Heart right ventricle (tissue), 16 donors: ENCODE measurements around the gene OR4D10. TPM values are rescaled to one million over a fixed set of nuclear protein-coding genes. Genes with fewer than 3 reads are reported as not detected.

Experiments
- ATAC-seq, 8 donors: fragments of 200-7000 bp; cut with Tn5 transposase; one replicate each; pipeline ENCODE4 v1.9.1; 2020; ENCODE audit warnings: mild to moderate bottlenecking in 8 of 8, moderate library complexity in 8 of 8, moderate number of reproducible peaks in 1 of 8
- DNase-seq, 2 donors: peaks; one replicate each; pipeline ENCODE4 v3.0.0-alpha.2; 2020
- H3K27ac ChIP-seq, 10 donors: fragments of 200-600 bp; sonication (generic) in 2 of 10; one replicate each; pipeline versions ENCODE4 v1.5.0 to v1.8.0; 2020 to 2022; ENCODE audit warnings: mild to moderate bottlenecking in 3 of 10
- H3K27me3 ChIP-seq, 7 donors: fragments of 200-600 bp; one replicate each; pipeline ENCODE4 v1.8.0; 2021 to 2022; ENCODE audit warnings: mild to moderate bottlenecking in 2 of 7
- H3K36me3 ChIP-seq, 9 donors: fragments of 200-600 bp; sonication (generic) in 1 of 9; one replicate each; pipeline versions ENCODE4 v1.5.0 to v1.8.0; 2020 to 2022; ENCODE audit warnings: mild to moderate bottlenecking in 2 of 9
- H3K4me1 ChIP-seq, 9 donors: fragments of 200-600 bp; sonication (generic) in 1 of 9; one replicate each; pipeline versions ENCODE4 v1.5.0 to v1.8.0; 2020 to 2022; ENCODE audit warnings: mild to moderate bottlenecking in 4 of 9
- H3K4me3 ChIP-seq, 10 donors: fragments of 200-600 bp; sonication (generic) in 2 of 10; one replicate each; pipeline versions ENCODE4 v1.5.0 to v1.8.0; 2020 to 2022; ENCODE audit warnings: mild to moderate bottlenecking in 7 of 10, moderate library complexity in 2 of 10
- H3K9me3 ChIP-seq, 11 donors: fragments of 200-600 bp in 10 of 11; sonication (generic) in 2 of 11; one replicate each; pipeline versions ENCODE4 v1.5.0 to v1.8.0; 2013 to 2022; ENCODE audit warnings: mild to moderate bottlenecking in 2 of 11, control low read depth in 1 of 11, moderate library complexity in 1 of 11
- WGBS, 2 donors: extraction: QIAGEN DNeasy Blood & Tissue Kit; methylation state at CpG; one replicate each; pipeline ENCODE4 v1.1.7; 2013; ENCODE audit warnings: inconsistent platforms in 1 of 2; 5-methylcytosine and 5-hydroxymethylcytosine counted together
- intact Hi-C, 10 donors: fragments of 100-400 bp; cut with DNase I; formaldehyde crosslinking; loops; one replicate each; pipeline versions ENCODE4 v1.11.1 to v1.14.2; 2022
- polyA plus RNA-seq, 2 donors: library from polyadenylated mRNA; stranded (reverse); fragments of 200-250 nt; gene quantifications; one replicate each; pipeline ENCODE4 v1.2.3, GENCODE V29; 2013
- total RNA-seq, 10 donors: library from RNA; stranded (reverse); fragmentation: NEBNext Ultra II Directional in 3 of 10; extraction: Animal tissue kit (Norgen Biotek cat#: 25700) in 3 of 10; gene quantifications; one replicate each; pipeline versions ENCODE4 v1.2.1 to v1.2.4, GENCODE V29; 2021 to 2023
- TF ChIP-seq, protein P1 (sequence below), 9 donors: fragments of 200-600 bp; sonication (generic) in 2 of 9; IDR thresholded peaks; one replicate each; pipeline versions ENCODE4 v1.5.0 to v1.8.0; 2021 to 2022; ENCODE audit warnings: antibody characterized with exemption in 9 of 9, mild to moderate bottlenecking in 5 of 9, moderate library complexity in 1 of 9
- donor health status: Arrhythmogenic right ventricular cardiomyopathy.
- donor health status: ischemic (EF 13 %, LVEDD 7.1; RV severe dilation, severe dysfunction).
- donor health status: healthy with polysubstance abuse.
- donor health status: DM: no; HTN: yes; CAD: no.
- donor health status: DM: no; HTN: no; CAD: no.
- donor health status: ischemic (EF 25% LVEDD 6.9; RV normal size, moderate dysfunction).
- donor health status: ischemic (EF 25% LVEDD 5.7; RV mildly dilated, moderate dysfunction).
- donor health status: healthy.
- donor health status: DM: yes; HTN: yes; CAD: no.
- donor health status: Ischemic cardiomyopathy.
- donor health status: ischemic (EF 35%, LVEDD 5.7; RV mildly dilated, moderate dysfunction).
- donor health status: nonischemic (EF 11% LVEDD 7.7; RV severe dilation, severe dysfunction).
- donor health status: DM: yes; HTN: yes; CAD: no.
- donor health status: PGD.
- donor health status: ischemic (EF 29% LVEDD 5.4; RV normal size, mild dysfunction).
- donor health status: nonischemic (EF 23%, LVEDD 6.1; RV moderate dilation, normal function).

Gene OR4D10
- total and polyA plus RNA-seq, 12 donors = not detected

DNA sequence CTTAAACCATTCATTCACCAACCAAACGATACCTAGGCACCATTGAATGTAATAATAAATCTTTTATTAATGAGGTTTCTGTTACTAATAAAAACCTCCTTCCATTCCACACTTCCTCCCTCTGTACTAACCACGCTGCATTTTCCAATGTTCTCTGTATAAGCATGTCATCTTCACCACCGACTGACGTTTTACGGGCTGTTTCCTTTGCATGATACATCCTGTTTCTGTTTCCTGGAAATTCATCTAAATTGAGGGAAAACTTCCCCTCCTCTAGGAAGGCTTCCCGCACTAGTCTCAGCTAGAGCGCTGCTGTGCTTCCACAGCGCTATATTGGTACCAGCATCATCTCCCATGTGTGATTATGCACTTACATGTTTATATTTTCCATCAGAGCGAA lies 2.1 kb downstream of the OR4D10 start:
- no peak for ATAC-seq
- WGBS, 2 donors = 55 to 58% methylated on average over 9 of the region's 9 CpGs

DNA sequence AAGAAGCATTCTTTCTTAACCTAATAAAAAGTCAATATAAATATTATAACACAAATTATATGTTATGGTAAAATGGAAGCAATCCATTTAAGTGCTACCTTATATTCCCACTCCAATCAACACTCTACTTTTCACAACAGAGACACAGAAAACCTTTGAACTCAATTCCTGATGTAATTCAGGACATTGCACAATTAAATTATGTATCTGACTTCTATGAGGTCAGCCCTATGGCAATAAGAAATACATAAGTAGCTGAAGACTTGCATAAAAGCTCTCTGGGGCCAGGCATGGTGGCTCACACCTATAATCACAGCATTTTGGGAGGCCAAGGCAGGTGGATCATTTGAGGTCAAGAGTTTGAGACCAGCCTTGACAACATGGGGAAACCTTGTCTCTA lies 6.8 kb downstream of the OR4D10 start:
- DNase-seq = no peak
- no peak for ATAC-seq

More for the DNA sequence above, 2.1 kb downstream of the OR4D10 start:
- Histone ChIP-seq H3K4me3 (no peak overlapping the region), H3K27ac (no peak overlapping the region), H3K9me3 (no peaks in the 10 kb centered on the region), H3K4me1 (no peaks in the 10 kb centered on the region), H3K27me3 (no peaks in the 10 kb centered on the region), H3K36me3 (no peaks in the 10 kb centered on the region)
- TF ChIP-seq, protein P1, sequence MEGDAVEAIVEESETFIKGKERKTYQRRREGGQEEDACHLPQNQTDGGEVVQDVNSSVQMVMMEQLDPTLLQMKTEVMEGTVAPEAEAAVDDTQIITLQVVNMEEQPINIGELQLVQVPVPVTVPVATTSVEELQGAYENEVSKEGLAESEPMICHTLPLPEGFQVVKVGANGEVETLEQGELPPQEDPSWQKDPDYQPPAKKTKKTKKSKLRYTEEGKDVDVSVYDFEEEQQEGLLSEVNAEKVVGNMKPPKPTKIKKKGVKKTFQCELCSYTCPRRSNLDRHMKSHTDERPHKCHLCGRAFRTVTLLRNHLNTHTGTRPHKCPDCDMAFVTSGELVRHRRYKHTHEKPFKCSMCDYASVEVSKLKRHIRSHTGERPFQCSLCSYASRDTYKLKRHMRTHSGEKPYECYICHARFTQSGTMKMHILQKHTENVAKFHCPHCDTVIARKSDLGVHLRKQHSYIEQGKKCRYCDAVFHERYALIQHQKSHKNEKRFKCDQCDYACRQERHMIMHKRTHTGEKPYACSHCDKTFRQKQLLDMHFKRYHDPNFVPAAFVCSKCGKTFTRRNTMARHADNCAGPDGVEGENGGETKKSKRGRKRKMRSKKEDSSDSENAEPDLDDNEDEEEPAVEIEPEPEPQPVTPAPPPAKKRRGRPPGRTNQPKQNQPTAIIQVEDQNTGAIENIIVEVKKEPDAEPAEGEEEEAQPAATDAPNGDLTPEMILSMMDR (IDR thresholded peaks at IDR 0.05) = no peak
- intact Hi-C loops = no loop called here
- DNase-seq = no peak

GRCh38 chr11:59480359-59480758 lies 7.2 kb downstream of the OR4D10 start:
- no peaks in the 10 kb centered on the region for H3K27me3 ChIP-seq
- TF ChIP-seq, protein P1 (IDR thresholded peaks at IDR 0.05) = no peak
- H3K4me3 ChIP-seq = no peak overlapping the region
- H3K36me3 ChIP-seq = no peaks in the 10 kb centered on the region
- no peaks in the 10 kb centered on the region for H3K9me3 ChIP-seq
- no peak for DNase-seq
- H3K4me1 ChIP-seq = no peaks in the 10 kb centered on the region
- H3K27ac ChIP-seq = no peak overlapping the region
- intact Hi-C loops = no loop called here
- 83% methylated on average over 3 of the region's 3 CpGs for WGBS, 2 donors
- ATAC-seq = no peak

More for the DNA sequence above, 6.8 kb downstream of the OR4D10 start:
- no peaks in the 10 kb centered on the region for H3K27me3 ChIP-seq
- H3K4me3 ChIP-seq = no peak overlapping the region
- TF ChIP-seq, protein P1 (IDR thresholded peaks at IDR 0.05) = no peak
- no peak overlapping the region for H3K27ac ChIP-seq
- intact Hi-C loops = no loop called here
- H3K9me3 ChIP-seq = no peaks in the 10 kb centered on the region
- no peaks in the 10 kb centered on the region for H3K36me3 ChIP-seq
- no peaks in the 10 kb centered on the region for H3K4me1 ChIP-seq

- no peaks in the 10 kb centered on the region for H3K4me1 ChIP-seq
- TF ChIP-seq, protein P1 (IDR thresholded peaks at IDR 0.05) = no peak
- no peak for DNase-seq
- H3K9me3 ChIP-seq = no peaks in the 10 kb centered on the region
- no peak overlapping the region for H3K4me3 ChIP-seq
- intact Hi-C loops = no loop called here
- H3K27me3 ChIP-seq = no peaks in the 10 kb centered on the region
- no peak for ATAC-seq
- 43 to 91% methylated on average over 1 of the region's 1 CpG for WGBS, 2 donors
- no peaks in the 10 kb centered on the region for H3K36me3 ChIP-seq
- H3K27ac ChIP-seq = no peak overlapping the region
Measured at GRCh38 chr11:59501931-59502330, 28.8 kb downstream of the OR4D10 start.

DNA sequence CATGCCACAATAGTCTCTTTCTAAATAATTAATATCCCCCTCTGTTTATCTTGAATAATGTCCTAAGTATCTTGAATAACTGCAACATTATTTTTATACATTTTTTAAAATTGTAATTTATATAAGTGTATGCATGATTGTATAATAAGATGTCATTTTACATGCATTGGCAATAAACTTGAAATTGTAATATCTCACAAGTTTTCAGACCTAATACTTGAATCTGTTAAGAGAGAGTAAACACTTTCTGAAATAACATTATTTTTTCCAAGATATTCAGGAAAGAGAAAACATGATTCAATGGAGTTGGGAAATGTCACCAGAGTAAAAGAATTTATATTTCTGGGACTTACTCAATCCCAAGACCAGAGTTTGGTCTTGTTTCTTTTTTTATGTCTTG lies 30.2 kb downstream of the OR4D10 start, which contains the start of gene OR4D11:
OR4D11 (plus strand) TSS at position 301 of the 400 bp plus-strand sequence; CDS start at position 301, 0 bp downstream.
- DNase-seq (no peak), ATAC-seq (no peak)
- TF ChIP-seq, protein P1 (IDR thresholded peaks at IDR 0.05) = no peak
- H3K4me3 ChIP-seq = no peak within 1 kb of the TSS
- H3K36me3 ChIP-seq = no peaks in the 10 kb centered on the region
- H3K27me3 ChIP-seq = no peaks in the 10 kb centered on the region
- no peaks in the 10 kb centered on the region for H3K9me3 ChIP-seq
- peaks cover 0 to under 1% (median 0%) of the 10 kb centered on the region in 9 donors for H3K4me1 ChIP-seq
- intact Hi-C loops = no loop called here
- no peak within 1 kb of the TSS for H3K27ac ChIP-seq
